Cardiac muscle cell (in vitro differentiated cells and primary cell): ENCODE measurements around the gene ORMDL3. TPM values are rescaled to one million over a fixed set of nuclear protein-coding genes. Genes with fewer than 3 reads are reported as not detected.

ENCODE experiments used
- DNase-seq, 2 donors: peaks; one replicate each; pipeline versions ENCODE4 v3.0.0 to v3.0.0-alpha.2; 2010 to 2017; ENCODE audit warnings: low read depth in 1 of 2, low spot score in 1 of 2
- H3K27ac ChIP-seq: fragments of 200-600 bp; sonication (generic); 2 replicates; pipeline ENCODE4 v1.5.1; 2016
- H3K27me3 ChIP-seq: fragments of 200-600 bp; sonication (generic); 2 replicates; pipeline ENCODE4 v1.6.0; 2016; ENCODE audit warnings: control low read depth
- H3K36me3 ChIP-seq: fragments of 200-600 bp; sonication (generic); 2 replicates; pipeline ENCODE4 v1.5.1; 2016; ENCODE audit warnings: control low read depth
- H3K4me1 ChIP-seq: fragments of 200-600 bp; sonication (generic); 2 replicates; pipeline ENCODE4 v1.8.1; 2017; ENCODE audit warnings: low read depth, mild to moderate bottlenecking, mixed run types
- H3K4me3 ChIP-seq: fragments of 200-600 bp; sonication (generic); 2 replicates; pipeline ENCODE4 v1.5.1; 2016; ENCODE audit warnings: mild to moderate bottlenecking
- H3K9me3 ChIP-seq: fragments of 200-600 bp; sonication (generic); 2 replicates; pipeline ENCODE4 v1.5.1; 2017; ENCODE audit warnings: low read depth, mild to moderate bottlenecking, control low read depth
- polyA plus RNA-seq: library from polyadenylated mRNA; unstranded; fragments of >200 nt; fragmentation: Nextera tagmentation; extraction: Ambion mirVana; gene quantifications from 2 replicates; pipeline ENCODE4 v1.2.1, GENCODE V29; 2016
- total RNA-seq: library from RNA; depleted of rRNA; stranded (reverse); fragments of >200 nt; gene quantifications from 2 replicates; pipeline ENCODE4 v1.2.3, GENCODE V29; 2016
- TF ChIP-seq, protein P1 (sequence below): IDR thresholded peaks from 2 replicates; pipeline ENCODE4 v1.5.1; 2012; ENCODE audit warnings: low read depth, mild to moderate bottlenecking, low read length

The ORMDL3 gene
- total and polyA plus RNA-seq, 2 experiments from 2014 or later = 24.3 to 49.4 TPM

DNA sequence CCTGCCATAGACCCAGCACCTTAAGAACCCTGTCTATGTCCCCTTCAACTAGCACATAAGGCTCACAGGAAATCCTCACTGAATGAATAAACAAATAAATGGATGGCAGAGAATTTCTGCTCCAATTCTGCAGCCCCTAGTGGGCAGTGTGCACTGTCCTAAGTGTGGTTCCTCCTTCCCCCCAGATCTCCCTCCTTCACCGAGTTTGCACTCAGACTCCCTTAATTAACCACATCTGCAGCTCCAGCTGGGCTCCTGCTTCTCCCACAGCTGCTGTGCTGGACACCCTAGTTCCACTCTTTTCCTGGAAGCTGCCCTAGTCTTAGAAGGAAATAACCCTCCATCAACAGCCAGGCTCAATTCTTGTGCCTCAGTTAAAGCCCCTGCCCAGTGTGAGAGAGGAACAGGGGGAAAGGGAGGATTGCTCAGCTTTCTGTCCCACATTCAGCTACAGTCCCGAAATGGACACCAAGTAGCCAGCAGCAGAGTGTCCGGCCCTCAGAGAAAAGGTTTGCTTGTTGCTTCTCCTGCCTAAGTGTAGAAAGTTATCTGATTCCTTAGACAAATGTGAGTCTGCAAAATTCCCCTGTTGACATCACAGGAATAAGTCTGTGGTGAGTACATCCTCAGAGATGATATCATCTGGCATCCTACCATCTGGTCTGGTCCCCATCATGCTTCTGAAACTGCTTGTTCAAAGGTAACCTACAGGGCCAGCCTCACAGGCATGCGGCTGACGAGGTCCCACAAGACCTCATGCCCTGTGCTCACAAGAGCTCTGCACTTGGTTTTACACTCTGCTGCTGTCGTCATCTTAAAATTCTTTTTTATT lies 12.4 kb upstream of the ORMDL3 start:
- peak in 1 of 2 donors; percentile 72 for DNase-seq
- TF ChIP-seq, protein P1, sequence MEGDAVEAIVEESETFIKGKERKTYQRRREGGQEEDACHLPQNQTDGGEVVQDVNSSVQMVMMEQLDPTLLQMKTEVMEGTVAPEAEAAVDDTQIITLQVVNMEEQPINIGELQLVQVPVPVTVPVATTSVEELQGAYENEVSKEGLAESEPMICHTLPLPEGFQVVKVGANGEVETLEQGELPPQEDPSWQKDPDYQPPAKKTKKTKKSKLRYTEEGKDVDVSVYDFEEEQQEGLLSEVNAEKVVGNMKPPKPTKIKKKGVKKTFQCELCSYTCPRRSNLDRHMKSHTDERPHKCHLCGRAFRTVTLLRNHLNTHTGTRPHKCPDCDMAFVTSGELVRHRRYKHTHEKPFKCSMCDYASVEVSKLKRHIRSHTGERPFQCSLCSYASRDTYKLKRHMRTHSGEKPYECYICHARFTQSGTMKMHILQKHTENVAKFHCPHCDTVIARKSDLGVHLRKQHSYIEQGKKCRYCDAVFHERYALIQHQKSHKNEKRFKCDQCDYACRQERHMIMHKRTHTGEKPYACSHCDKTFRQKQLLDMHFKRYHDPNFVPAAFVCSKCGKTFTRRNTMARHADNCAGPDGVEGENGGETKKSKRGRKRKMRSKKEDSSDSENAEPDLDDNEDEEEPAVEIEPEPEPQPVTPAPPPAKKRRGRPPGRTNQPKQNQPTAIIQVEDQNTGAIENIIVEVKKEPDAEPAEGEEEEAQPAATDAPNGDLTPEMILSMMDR = peak; percentile 58
- Histone ChIP-seq H3K4me1 (no peaks in the 10 kb centered on the region), H3K9me3 (no peaks in the 10 kb centered on the region), H3K27ac (no peak overlapping the region), H3K36me3 (no peaks in the 10 kb centered on the region), H3K27me3 (no peaks in the 10 kb centered on the region), H3K4me3 (no peak overlapping the region)

DNA sequence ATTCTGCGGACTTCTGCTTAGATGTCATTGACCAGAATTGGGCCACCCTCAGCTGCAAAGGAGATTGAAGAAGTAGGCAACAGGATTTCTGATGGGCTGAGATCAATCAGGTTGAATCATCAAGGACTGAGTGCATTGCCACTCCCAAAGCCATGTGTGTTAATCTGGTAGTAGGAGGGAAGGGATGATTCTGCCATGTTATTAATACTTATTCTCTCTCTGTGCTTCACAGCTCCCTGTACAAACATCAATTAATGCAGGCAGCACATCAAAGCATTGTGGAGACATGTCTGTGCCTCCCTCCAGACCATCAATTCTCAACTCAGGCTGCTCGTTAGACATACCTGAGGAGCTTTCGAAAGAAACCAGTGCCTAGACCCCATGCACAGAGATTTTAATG lies 11.7 kb upstream of the ORMDL3 start:
- TF ChIP-seq, protein P1 = no peak
- DNase-seq = no peak
- no peaks in the 10 kb centered on the region for H3K27me3 ChIP-seq
- H3K9me3 ChIP-seq = no peaks in the 10 kb centered on the region
- no peak overlapping the region for H3K27ac ChIP-seq
- H3K4me3 ChIP-seq = no peak overlapping the region
- no peaks in the 10 kb centered on the region for H3K4me1 ChIP-seq
- H3K36me3 ChIP-seq = no peaks in the 10 kb centered on the region

DNA sequence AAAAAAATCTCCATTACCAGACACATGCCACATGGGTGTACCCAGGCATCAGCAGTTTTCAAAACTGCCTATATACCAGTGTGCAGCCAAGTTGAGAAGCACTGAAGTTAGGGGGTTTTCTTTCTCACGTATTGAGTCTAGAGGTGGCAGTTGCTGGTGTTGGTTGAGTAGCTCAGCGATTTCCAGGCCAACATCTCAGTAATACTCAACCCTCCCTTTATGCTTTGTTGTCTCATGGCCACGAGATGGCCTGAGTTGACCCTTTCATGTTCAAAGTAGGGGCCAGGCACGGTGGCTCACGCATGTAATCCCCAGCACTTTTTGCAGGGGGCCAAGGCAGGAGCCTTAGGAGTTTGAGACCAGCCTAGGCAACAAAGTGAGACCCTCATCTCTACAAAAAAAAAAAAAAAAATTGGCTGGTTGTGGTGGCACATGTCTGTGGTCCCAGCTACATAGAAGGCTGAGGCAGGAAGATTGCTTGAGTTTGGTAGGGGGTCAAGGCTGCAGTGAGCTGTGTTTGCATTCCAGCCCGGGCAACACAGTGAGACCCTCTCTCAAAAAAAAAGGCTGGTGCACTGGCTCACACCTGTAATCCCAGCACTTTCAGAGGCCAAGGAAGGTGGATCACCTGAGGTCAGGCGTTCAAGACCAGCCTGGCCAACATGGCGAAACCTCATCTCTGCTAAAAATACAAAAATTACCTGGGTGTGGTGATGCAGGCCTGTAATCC lies 10.9 kb upstream of the ORMDL3 start:
- Histone ChIP-seq H3K4me3 (no peak overlapping the region), H3K4me1 (no peaks in the 10 kb centered on the region), H3K36me3 (no peaks in the 10 kb centered on the region), H3K27ac (no peak overlapping the region), H3K27me3 (no peaks in the 10 kb centered on the region), H3K9me3 (no peaks in the 10 kb centered on the region)
- TF ChIP-seq, protein P1 = no peak
- DNase-seq = no peak

DNA sequence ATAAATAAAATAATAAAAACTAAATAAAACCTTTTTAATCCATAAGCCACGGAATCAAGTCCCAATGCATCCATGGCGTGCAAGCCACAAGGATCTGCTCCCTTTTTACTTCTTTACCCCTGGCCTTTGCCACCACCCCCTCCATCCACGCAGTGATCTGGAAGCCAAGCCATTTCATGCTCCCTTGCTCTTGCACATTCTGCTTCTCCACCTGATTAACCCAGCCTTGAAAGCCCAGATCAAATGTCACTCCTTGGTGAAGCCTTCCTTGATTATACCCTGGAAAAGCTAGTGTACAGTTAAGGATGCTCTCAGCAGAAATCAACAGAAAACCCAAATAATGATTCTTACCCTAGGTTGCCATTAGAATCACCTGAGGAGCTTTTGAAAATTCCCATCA lies 10.0 kb upstream of the ORMDL3 start:
- TF ChIP-seq, protein P1 = no peak
- Histone ChIP-seq H3K4me3 (no peak overlapping the region), H3K9me3 (no peaks in the 10 kb centered on the region), H3K4me1 (no peaks in the 10 kb centered on the region), H3K27me3 (no peaks in the 10 kb centered on the region), H3K36me3 (no peaks in the 10 kb centered on the region), H3K27ac (no peak overlapping the region)
- DNase-seq = no peak

DNA sequence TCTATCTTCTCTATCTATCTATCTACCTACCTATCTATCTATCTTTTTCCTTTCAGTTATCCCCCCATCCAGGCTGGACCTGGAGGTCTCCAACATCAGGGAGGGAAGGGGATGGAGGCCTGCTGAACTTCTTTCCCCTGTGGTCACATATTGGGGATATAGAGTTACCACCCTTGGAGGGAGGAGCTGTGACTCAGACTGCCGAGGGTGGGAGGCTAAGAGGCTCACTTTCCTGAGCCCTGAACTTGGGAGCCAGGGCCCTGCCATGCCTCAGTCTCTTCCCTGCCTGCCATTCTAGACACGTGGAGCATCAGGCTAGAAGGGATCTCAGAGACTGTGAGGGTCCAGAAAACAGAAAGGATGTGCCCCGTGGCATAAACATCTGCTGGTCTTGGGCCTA lies 8.5 kb upstream of the ORMDL3 start:
- TF ChIP-seq, protein P1 = no peak
- no peaks in the 10 kb centered on the region for H3K9me3 ChIP-seq
- no peak for DNase-seq
- H3K27ac ChIP-seq = no peak overlapping the region
- H3K4me3 ChIP-seq = no peak overlapping the region
- H3K36me3 ChIP-seq = no peaks in the 10 kb centered on the region
- H3K27me3 ChIP-seq = no peaks in the 10 kb centered on the region
- H3K4me1 ChIP-seq = no peaks in the 10 kb centered on the region
